Tibial artery (tissue), 4 donors: ENCODE data around the gene DENND2D.

Experiments used
- DNase-seq, 2 donors: peaks; one replicate each; pipeline ENCODE4 v3.0.0-alpha.2; 2019
- H3K27ac ChIP-seq, 2 donors: fragments of 200-600 bp; sonication (generic) in 1 of 2; 1 replicate in 1 of 2; 2 replicates in 1 of 2; pipeline ENCODE4 v1.5.1; 2018 to 2019; ENCODE audit warnings: mild to moderate bottlenecking in 1 of 2
- H3K27me3 ChIP-seq, 2 donors: fragments of 200-600 bp; sonication (generic) in 1 of 2; one replicate each; pipeline versions ENCODE4 v1.5.1 to v1.6.0; 2016 to 2019
- H3K36me3 ChIP-seq, 3 donors: fragments of 200-600 bp; sonication (generic) in 2 of 3; one replicate each; pipeline ENCODE4 v1.5.1; 2016 to 2019; ENCODE audit warnings: mild to moderate bottlenecking in 2 of 3
- H3K4me1 ChIP-seq, 4 donors: fragments of 200-600 bp; sonication (generic) in 2 of 4; 1 replicate in 3 of 4; 2 replicates in 1 of 4; pipeline ENCODE4 v1.5.1; 2016 to 2019
- H3K4me3 ChIP-seq, 2 donors: fragments of 200-600 bp; sonication (generic) in 1 of 2; 1 replicate in 1 of 2; 2 replicates in 1 of 2; pipeline ENCODE4 v1.5.1; 2018 to 2019; ENCODE audit warnings: mild to moderate bottlenecking in 2 of 2
- H3K9me3 ChIP-seq, 3 donors: fragments of 200-600 bp; sonication (generic) in 1 of 3; one replicate each; pipeline ENCODE4 v1.5.1; 2016 to 2019
- CTCF ChIP-seq, 2 experiments: fragments of 200-600 bp in 1 of 2; fragments of 450-650 bp in 1 of 2; IDR thresholded peaks; one replicate each; pipeline ENCODE4 v1.5.1; 2017 to 2019; ENCODE audit warnings: antibody characterized with exemption in 2 of 2, mild to moderate bottlenecking in 1 of 2, moderate library complexity in 1 of 2
- intact Hi-C: fragments of 100-400 bp; cut with DNase I; formaldehyde crosslinking; loops from one replicate; pipeline ENCODE4 v1.15.0; 2023; ENCODE audit warnings: low total_unique reads

Gene DENND2D

DNA sequence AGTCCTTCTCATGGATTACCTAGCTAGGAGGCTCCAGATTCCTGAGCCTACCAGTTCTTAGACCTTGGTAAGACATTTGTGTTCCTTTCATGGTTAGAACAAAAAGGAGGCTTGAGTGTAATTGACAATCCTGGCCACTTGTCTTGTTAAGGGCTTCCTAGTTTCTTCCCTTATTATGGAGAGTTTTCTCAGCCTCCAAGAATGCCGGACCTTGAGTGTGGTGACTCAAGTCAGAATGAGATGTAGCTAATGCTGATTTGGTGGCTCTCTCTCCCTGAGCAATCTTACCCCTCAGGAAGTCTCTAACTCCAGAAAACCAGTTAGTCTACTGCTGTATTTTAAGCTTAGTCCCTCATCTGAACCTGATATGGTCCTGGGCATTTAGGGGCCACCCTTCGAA is 41.4 kb upstream of the DENND2D start:
- intact Hi-C loops, result no loop called here
- H3K27ac ChIP-seq, result no peak overlapping the region
- no peak for TF ChIP-seq CTCF (IDR thresholded peaks at IDR 0.05)
- H3K36me3 ChIP-seq, result no peaks in the 10 kb centered on the region
- no peaks in the 10 kb centered on the region for H3K9me3 ChIP-seq
- H3K27me3 ChIP-seq, result no peaks in the 10 kb centered on the region
- no peak for DNase-seq
- H3K4me3 ChIP-seq, result no peak overlapping the region
- H3K4me1 ChIP-seq, result no peaks in the 10 kb centered on the region

DNA sequence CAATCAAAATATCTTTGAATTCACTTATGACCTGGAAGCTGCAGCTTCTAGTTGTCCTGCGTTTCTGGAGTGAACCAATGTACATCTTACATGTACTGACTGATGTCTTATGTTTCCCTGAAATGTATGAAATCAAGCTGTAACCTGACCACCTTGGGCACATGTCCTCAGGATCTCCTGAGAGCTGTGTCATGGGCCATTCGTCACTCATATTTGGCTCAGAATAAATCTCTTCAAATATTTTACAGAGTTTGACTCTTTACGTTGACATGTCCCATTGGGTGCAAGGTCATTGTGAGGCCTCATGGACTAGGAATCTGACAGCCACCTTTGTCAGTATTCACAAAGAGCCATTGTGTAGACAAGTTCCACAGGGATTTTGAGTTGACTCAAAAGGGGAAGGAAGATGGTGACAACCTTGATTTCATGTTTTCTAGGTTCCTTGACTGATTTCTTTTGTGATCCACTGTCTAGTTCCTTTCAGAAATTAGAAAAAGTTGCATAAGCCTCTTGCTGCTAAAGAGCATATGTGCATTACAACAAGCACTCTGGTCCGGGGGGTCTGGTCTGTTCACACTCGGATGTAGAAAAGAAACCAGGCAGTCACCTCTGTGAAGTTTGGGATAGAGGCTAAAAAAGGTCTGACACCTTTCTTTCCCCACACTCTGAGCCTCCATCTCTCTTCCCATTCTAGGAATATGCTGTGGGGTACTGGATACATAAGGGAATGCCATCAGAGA is 37.8 kb upstream of the DENND2D start:
- DNase-seq, result no peak
- Histone ChIP-seq H3K9me3 (no peaks in the 10 kb centered on the region), H3K27me3 (peaks cover 0 to 3% of the 10 kb centered on the region in 2 donors), H3K4me1 (no peaks in the 10 kb centered on the region), H3K27ac (no peak overlapping the region), H3K36me3 (no peaks in the 10 kb centered on the region), H3K4me3 (no peak overlapping the region)
- TF ChIP-seq CTCF (IDR thresholded peaks at IDR 0.05), result no peak
- intact Hi-C loops, result no loop called here

DNA sequence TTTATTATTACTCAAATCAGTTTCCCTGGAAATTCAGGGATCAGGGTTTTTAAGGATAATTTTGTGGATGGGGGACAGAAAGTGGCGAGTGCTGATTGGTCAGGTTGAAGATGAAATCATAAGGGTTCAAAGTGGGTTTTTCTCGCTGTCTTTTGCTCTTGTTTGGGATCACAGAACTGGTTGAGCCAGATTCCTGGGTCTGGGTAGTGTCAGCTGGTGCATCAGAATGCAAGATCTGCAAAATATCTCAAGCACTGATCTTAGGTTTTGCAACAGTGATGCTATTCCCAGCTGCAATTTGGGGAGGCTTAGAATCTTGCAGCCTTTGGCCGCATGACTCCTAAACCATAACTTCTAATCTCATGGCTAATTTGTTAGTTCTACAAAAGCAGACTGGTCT is 36.4 kb upstream of the DENND2D start:
- H3K36me3 ChIP-seq, result no peaks in the 10 kb centered on the region
- H3K4me3 ChIP-seq, result no peak overlapping the region
- no peaks in the 10 kb centered on the region for H3K9me3 ChIP-seq
- no peak for DNase-seq
- H3K4me1 ChIP-seq, result no peaks in the 10 kb centered on the region
- intact Hi-C loops, result no loop called here
- H3K27ac ChIP-seq, result no peak overlapping the region
- peaks cover 0 to 3% of the 10 kb centered on the region in 2 donors for H3K27me3 ChIP-seq
- no peak for TF ChIP-seq CTCF (IDR thresholded peaks at IDR 0.05)

DNA sequence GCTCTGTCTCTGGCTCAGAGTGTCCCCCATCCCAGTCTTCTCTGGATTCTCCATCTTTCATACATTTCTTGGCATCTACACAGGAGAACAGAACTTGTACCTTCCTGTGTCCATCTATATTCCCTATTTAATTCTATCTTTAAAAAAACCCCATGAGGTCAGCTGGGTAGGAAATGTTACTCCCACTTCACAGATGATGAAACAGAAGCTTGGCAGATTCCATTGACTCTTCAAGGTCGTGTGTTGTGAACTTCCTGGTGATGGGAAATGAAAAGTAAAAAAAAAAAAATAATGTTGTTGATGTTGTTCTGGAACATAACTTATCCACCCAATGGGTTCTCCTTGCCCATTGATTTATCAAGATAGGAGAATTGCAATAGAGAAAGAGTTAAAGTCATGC is 35.9 kb upstream of the DENND2D start:
- H3K36me3 ChIP-seq, result no peaks in the 10 kb centered on the region
- H3K27ac ChIP-seq, result no peak overlapping the region
- no peak for DNase-seq
- peaks cover 0 to 3% of the 10 kb centered on the region in 2 donors for H3K27me3 ChIP-seq
- H3K4me3 ChIP-seq, result no peak overlapping the region
- no peaks in the 10 kb centered on the region for H3K9me3 ChIP-seq
- H3K4me1 ChIP-seq, result no peaks in the 10 kb centered on the region
- intact Hi-C loops, result no loop called here
- TF ChIP-seq CTCF (IDR thresholded peaks at IDR 0.05), result no peak

GRCh38 chr1:111234866-111235265 is 34.4 kb upstream of the DENND2D start:
- peaks cover 0 to 3% of the 10 kb centered on the region in 2 donors for H3K27me3 ChIP-seq
- DNase-seq, result no peak
- no peak for TF ChIP-seq CTCF (IDR thresholded peaks at IDR 0.05)
- no peaks in the 10 kb centered on the region for H3K9me3 ChIP-seq
- H3K27ac ChIP-seq, result no peak overlapping the region
- H3K4me1 ChIP-seq, result no peaks in the 10 kb centered on the region
- no peaks in the 10 kb centered on the region for H3K36me3 ChIP-seq
- intact Hi-C loops, result no loop called here
- H3K4me3 ChIP-seq, result no peak overlapping the region

DNA sequence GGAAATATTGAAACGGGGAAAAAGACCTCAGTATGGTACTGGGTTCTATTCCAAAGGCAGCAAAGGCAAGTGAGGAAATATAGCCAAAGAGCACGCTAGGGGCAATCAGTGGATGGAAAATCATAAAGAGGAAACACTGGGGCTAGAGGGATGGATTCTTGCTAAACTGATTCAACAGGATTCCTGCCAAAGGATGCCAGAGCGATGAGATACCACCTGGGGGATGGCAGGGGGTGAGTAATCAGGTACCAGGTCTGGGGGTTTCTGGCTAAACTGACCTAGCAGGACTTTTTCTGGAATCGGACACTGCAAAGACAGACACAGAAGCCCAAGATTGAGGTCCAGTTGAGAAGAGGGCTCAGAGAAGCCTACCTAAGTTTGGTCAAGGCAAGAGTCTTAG is 33.8 kb upstream of the DENND2D start:
- H3K9me3 ChIP-seq, result no peaks in the 10 kb centered on the region
- TF ChIP-seq CTCF (IDR thresholded peaks at IDR 0.05), result no peak
- H3K4me1 ChIP-seq, result no peaks in the 10 kb centered on the region
- no peaks in the 10 kb centered on the region for H3K36me3 ChIP-seq
- DNase-seq, result no peak
- intact Hi-C loops, result no loop called here
- no peak overlapping the region for H3K4me3 ChIP-seq
- no peak overlapping the region for H3K27ac ChIP-seq
- H3K27me3 ChIP-seq, result peaks cover 0 to 3% of the 10 kb centered on the region in 2 donors
